ENCODE measurements around the gene VOPP1.

GRCh38 chr7:55490099-55490498, 82.2 kb downstream of the VOPP1 start:
- TF ChIP-seq CTCF (IDR thresholded peaks at IDR 0.05; ENCODE audit: low read depth, low read length), result no peak
- no peak for TF ChIP-seq POLR2A (IDR thresholded peaks at IDR 0.05; ENCODE audit: extremely low read depth, insufficient read length)
- TF ChIP-seq MAX (IDR thresholded peaks at IDR 0.05; ENCODE audit: low read depth, low read length), result no peak
- no peak for TF ChIP-seq MYC (IDR thresholded peaks at IDR 0.05; ENCODE audit: low read depth, low read length)

Measured in NB4 (cell line).